A673 (cell line): ENCODE data around the gene PCBD2. TPM values are rescaled to one million over a fixed set of nuclear protein-coding genes. Genes with fewer than 3 reads are reported as not detected.

Experiments
- BruUV-seq: library from RNA; stranded (reverse); fragments of 400-500 nt; replicated peaks from 2 replicates; lab custom pipeline; 2021; lab: Mats Ljungman, UMichigan
- CTCF ChIA-PET: fragments of 300-600 bp; sonication (Branson Sonifier 250); formaldehyde crosslinking; loops from one replicate; lab custom pipeline; 2022; ENCODE audit warnings: antibody characterized with exemption; lab: Charles Lee
- POLR2A ChIA-PET: fragments of 300-600 bp; sonication (Branson Sonifier 250); formaldehyde crosslinking; loops from one replicate; lab custom pipeline; 2022; ENCODE audit warnings: antibody characterized with exemption; ENCODE audit not compliant: low non-redundant PET; lab: Charles Lee
- DNase-seq: peaks from one replicate; pipeline ENCODE4 v3.0.0-alpha.2; 2015; ENCODE audit warnings: low spot score
- H3K27ac ChIP-seq: fragments of 200-600 bp; sonication (generic); 2 replicates; pipeline ENCODE4 v1.5.1; 2016; ENCODE audit warnings: mixed run types, low read depth, mild to moderate bottlenecking, mixed read lengths, antibody characterized with exemption, low read length; ENCODE audit not compliant: poor library complexity, severe bottlenecking
- H3K27me3 ChIP-seq: fragments of 200-600 bp; sonication (generic); replicated peaks from 2 replicates; pipeline ENCODE4 v1.6.1; 2017; ENCODE audit warnings: mixed run types, low read depth, mild to moderate bottlenecking, mixed read lengths, antibody characterized with exemption, low read length; ENCODE audit not compliant: insufficient read depth, poor library complexity
- H3K36me3 ChIP-seq: fragments of 200-600 bp; sonication (generic); 2 replicates; pipeline ENCODE4 v1.6.1; 2016; ENCODE audit warnings: mixed run types, mild to moderate bottlenecking, mixed read lengths, antibody characterized with exemption, low read length; ENCODE audit not compliant: insufficient read depth, poor library complexity, severe bottlenecking
- H3K4me1 ChIP-seq: fragments of 200-600 bp; sonication (generic); 2 replicates; pipeline ENCODE4 v1.6.1; 2017; ENCODE audit warnings: mixed run types, mild to moderate bottlenecking, mixed read lengths, antibody characterized with exemption, low read length; ENCODE audit not compliant: insufficient read depth, poor library complexity, severe bottlenecking
- H3K4me3 ChIP-seq: fragments of 200-600 bp; sonication (generic); 2 replicates; pipeline ENCODE4 v1.5.1; 2016; ENCODE audit warnings: low read depth, mixed run types, mild to moderate bottlenecking, mixed read lengths, low read length; ENCODE audit not compliant: poor library complexity, severe bottlenecking
- H3K9me3 ChIP-seq: fragments of 200-600 bp; sonication (generic); 2 replicates; pipeline ENCODE4 v1.6.1; 2016; ENCODE audit warnings: mixed run types, low read depth, mild to moderate bottlenecking, mixed read lengths, antibody characterized with exemption, low read length; ENCODE audit not compliant: poor library complexity, severe bottlenecking
- EZH2 ChIP-seq: fragments of 200-600 bp; sonication (generic); IDR thresholded peaks from 2 replicates; pipeline ENCODE4 v1.6.1; 2017; ENCODE audit warnings: borderline replicate concordance, low read depth, mild to moderate bottlenecking, mixed read lengths, antibody characterized with exemption, low read length; ENCODE audit not compliant: poor library complexity, severe bottlenecking
- intact Hi-C: fragments of 100-400 bp; cut with micrococcal nuclease; formaldehyde crosslinking; loops from one replicate; pipeline ENCODE4 v1.10.0; 2022; ENCODE audit not compliant: unreplicated experiment
- total RNA-seq: library from RNA; stranded (reverse); gene quantifications from 2 replicates; pipeline ENCODE4 v1.2.3, GENCODE V29; 2021
- TF ChIP-seq, protein P1 (sequence below): fragments of 300-800, 200-600 bp; sonication (generic); conservative IDR thresholded peaks from 2 replicates; pipeline ENCODE4 v1.5.1; 2017; ENCODE audit warnings: low read depth, mild to moderate bottlenecking, antibody characterized with exemption, low read length, moderate library complexity, mixed read lengths

PCBD2 gene
- total RNA-seq, 1 experiment from 2014 or later = 13.8 TPM

DNA sequence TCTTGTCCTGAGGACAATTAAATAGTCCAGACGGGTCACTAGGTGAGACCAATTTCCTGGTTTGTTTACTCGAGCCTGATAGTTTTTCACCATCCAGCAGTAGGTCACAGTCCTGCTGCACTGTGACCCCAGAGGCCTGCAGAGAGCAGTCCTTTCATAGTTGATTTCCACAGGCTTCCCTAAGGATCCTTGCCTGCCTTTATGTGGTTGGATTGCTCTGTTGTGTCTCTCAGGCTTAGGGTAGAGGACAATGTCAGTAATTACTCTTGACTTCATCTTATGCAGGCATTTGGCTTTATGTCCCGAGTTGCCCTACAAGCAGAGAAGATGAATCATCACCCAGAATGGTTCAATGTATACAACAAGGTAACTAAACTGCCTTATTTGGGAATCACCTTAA lies 53.8 kb downstream of the PCBD2 start:
- Histone ChIP-seq H3K36me3 (no peaks in the 10 kb centered on the region), H3K9me3 (peaks cover 9% of the 10 kb centered on the region), H3K4me1 (no peaks in the 10 kb centered on the region), H3K4me3 (no peak overlapping the region), H3K27ac (no peak overlapping the region), H3K27me3 (no peaks in the 10 kb centered on the region)
- CTCF ChIA-PET = no interaction called here
- POLR2A ChIA-PET = no interaction called here
- DNase-seq = no peak
- BruUV-seq = no TSS peak
- intact Hi-C loops = no loop called here
- TF ChIP-seq EZH2 = no peak
- TF ChIP-seq, protein P1, sequence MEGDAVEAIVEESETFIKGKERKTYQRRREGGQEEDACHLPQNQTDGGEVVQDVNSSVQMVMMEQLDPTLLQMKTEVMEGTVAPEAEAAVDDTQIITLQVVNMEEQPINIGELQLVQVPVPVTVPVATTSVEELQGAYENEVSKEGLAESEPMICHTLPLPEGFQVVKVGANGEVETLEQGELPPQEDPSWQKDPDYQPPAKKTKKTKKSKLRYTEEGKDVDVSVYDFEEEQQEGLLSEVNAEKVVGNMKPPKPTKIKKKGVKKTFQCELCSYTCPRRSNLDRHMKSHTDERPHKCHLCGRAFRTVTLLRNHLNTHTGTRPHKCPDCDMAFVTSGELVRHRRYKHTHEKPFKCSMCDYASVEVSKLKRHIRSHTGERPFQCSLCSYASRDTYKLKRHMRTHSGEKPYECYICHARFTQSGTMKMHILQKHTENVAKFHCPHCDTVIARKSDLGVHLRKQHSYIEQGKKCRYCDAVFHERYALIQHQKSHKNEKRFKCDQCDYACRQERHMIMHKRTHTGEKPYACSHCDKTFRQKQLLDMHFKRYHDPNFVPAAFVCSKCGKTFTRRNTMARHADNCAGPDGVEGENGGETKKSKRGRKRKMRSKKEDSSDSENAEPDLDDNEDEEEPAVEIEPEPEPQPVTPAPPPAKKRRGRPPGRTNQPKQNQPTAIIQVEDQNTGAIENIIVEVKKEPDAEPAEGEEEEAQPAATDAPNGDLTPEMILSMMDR = no peak

DNA sequence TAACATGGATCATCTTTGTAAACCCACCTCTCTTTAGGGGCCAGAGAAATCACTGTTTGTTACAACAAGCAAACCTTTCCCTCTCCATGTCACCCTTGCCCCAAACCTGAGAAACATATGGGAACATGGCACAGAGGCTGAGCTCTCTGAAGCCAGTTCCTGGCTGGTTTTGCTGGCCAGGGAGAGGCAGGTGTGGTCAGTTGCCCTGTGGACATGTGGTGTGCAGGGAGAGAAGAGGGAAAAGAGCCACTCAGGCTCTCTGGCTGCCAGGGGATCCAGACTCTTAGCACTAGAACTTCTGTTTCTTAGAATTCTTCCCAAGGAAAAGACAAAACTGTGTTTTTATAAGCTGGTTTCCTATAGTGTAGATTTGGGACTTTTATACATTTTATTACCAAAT lies 58.2 kb downstream of the PCBD2 start:
- no peak overlapping the region for H3K27ac ChIP-seq
- BruUV-seq = no TSS peak
- TF ChIP-seq, protein P1 = no peak
- no peak for TF ChIP-seq EZH2
- no peaks in the 10 kb centered on the region for H3K27me3 ChIP-seq
- intact Hi-C loops = no loop called here
- H3K9me3 ChIP-seq = no peaks in the 10 kb centered on the region
- H3K4me3 ChIP-seq = no peak overlapping the region
- DNase-seq = no peak
- H3K4me1 ChIP-seq = no peaks in the 10 kb centered on the region
- H3K36me3 ChIP-seq = no peaks in the 10 kb centered on the region
- CTCF ChIA-PET = no interaction called here
- POLR2A ChIA-PET = no interaction called here

- H3K4me3 ChIP-seq = no peak overlapping the region
- H3K36me3 ChIP-seq = no peaks in the 10 kb centered on the region
- H3K4me1 ChIP-seq = no peaks in the 10 kb centered on the region
- intact Hi-C loops = no loop called here
- H3K27me3 ChIP-seq = no peaks in the 10 kb centered on the region
- no peak overlapping the region for H3K27ac ChIP-seq
- ChIA-PET CTCF (no interaction called here), POLR2A (no interaction called here)
- DNase-seq = no peak
- TF ChIP-seq, protein P1 = no peak
- no peak for TF ChIP-seq EZH2
- no TSS peak for BruUV-seq
- no peaks in the 10 kb centered on the region for H3K9me3 ChIP-seq
Measured at GRCh38 chr5:134964359-134965270, 59.7 kb downstream of the PCBD2 start.
